Measurements from ENCODE around the gene CCDC149.

Gene CCDC149

DNA sequence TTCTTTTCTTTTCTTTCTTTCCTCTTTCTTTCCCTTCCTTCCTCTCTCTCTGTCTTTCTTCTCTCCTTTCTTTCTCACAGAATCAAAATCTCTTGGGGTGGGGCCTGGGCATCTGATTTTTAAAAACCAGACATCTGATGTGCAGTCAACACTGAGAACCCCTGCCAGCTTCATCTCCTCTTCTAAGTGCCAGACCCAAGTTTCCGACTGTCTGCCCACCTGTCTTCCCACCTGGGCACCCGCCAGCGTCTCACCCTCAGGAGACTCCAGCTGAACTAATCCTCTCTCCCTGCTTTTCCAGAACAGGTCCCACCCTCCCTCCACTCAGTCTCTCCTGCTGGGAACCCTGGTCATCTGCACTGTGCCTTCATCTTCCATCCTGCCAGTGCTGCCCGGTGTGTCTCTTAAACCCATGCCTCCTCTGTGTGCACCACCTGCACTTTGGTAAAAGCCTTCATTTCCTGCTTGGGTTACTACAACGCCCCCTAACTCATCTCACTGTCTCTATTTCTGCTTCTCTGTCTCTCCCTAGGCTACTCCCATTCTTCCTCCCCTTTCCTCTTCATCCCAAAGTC is 114.7 kb downstream of the CCDC149 start:
- TF ChIP-seq REST (IDR thresholded peaks at IDR 0.05; ENCODE audit: insufficient replicate concordance, low read depth): no peak
- TF ChIP-seq, protein P1, sequence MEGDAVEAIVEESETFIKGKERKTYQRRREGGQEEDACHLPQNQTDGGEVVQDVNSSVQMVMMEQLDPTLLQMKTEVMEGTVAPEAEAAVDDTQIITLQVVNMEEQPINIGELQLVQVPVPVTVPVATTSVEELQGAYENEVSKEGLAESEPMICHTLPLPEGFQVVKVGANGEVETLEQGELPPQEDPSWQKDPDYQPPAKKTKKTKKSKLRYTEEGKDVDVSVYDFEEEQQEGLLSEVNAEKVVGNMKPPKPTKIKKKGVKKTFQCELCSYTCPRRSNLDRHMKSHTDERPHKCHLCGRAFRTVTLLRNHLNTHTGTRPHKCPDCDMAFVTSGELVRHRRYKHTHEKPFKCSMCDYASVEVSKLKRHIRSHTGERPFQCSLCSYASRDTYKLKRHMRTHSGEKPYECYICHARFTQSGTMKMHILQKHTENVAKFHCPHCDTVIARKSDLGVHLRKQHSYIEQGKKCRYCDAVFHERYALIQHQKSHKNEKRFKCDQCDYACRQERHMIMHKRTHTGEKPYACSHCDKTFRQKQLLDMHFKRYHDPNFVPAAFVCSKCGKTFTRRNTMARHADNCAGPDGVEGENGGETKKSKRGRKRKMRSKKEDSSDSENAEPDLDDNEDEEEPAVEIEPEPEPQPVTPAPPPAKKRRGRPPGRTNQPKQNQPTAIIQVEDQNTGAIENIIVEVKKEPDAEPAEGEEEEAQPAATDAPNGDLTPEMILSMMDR (IDR thresholded peaks at IDR 0.05; ENCODE audit: insufficient read depth, low read length): no peak
- no peak for TF ChIP-seq GABPA (IDR thresholded peaks at IDR 0.05; ENCODE audit: low read depth)
- no peak for TF ChIP-seq POLR2AphosphoS5 (IDR thresholded peaks at IDR 0.05; ENCODE audit: low read depth)
- no peak for TF ChIP-seq SPI1 (IDR thresholded peaks at IDR 0.05; ENCODE audit: borderline replicate concordance, low read depth)
- H3K4me3 ChIP-seq (replicated peaks; ENCODE audit: insufficient read depth, low read length): no peak overlapping the region
- no peak for DNase-seq (ENCODE audit: low read depth in 1 of 2, low spot score in 1 of 2)

DNA sequence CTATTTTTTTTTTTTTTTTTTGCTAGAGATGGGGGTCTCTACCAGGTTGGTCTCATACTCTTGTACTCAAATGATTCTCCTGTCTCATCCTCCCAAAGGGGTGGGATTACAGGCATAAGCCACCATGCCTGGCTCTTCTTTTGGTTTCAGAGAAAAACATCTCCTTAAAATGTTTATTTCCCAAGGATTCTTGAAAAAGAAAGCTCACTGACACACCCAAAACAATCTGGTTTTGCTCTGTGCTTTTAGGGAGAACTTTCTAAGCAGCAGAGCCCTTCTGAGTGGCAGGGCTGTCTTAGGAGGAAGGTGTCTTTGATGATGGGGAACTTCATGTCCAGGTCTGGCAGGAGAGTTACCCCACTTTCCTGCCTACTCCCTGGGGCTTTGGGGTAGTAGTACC is 116.2 kb downstream of the CCDC149 start:
- Histone ChIP-seq H3K27ac (replicated peaks) (no peak overlapping the region), H3K4me3 (replicated peaks; ENCODE audit: insufficient read depth, low read length) (no peak overlapping the region), H3K27me3 (ENCODE audit: insufficient read depth, poor library complexity, severe bottlenecking) (peaks cover 18% of the 10 kb centered on the region)
- no peak for TF ChIP-seq POLR2AphosphoS5 (IDR thresholded peaks at IDR 0.05; ENCODE audit: low read depth)
- TF ChIP-seq, protein P1 (IDR thresholded peaks at IDR 0.05; ENCODE audit: insufficient read depth, low read length): no peak
- no peak for TF ChIP-seq REST (IDR thresholded peaks at IDR 0.05; ENCODE audit: insufficient replicate concordance, low read depth)
- TF ChIP-seq SPI1 (IDR thresholded peaks at IDR 0.05; ENCODE audit: borderline replicate concordance, low read depth): no peak
- TF ChIP-seq GABPA (IDR thresholded peaks at IDR 0.05; ENCODE audit: low read depth): no peak
- no peak for DNase-seq (ENCODE audit: low read depth in 1 of 2, low spot score in 1 of 2)

More for the DNA sequence above, 114.7 kb downstream of the CCDC149 start:
- Histone ChIP-seq H3K27ac (replicated peaks) (no peak overlapping the region), H3K27me3 (ENCODE audit: insufficient read depth, poor library complexity, severe bottlenecking) (peaks cover 18% of the 10 kb centered on the region)

DNA sequence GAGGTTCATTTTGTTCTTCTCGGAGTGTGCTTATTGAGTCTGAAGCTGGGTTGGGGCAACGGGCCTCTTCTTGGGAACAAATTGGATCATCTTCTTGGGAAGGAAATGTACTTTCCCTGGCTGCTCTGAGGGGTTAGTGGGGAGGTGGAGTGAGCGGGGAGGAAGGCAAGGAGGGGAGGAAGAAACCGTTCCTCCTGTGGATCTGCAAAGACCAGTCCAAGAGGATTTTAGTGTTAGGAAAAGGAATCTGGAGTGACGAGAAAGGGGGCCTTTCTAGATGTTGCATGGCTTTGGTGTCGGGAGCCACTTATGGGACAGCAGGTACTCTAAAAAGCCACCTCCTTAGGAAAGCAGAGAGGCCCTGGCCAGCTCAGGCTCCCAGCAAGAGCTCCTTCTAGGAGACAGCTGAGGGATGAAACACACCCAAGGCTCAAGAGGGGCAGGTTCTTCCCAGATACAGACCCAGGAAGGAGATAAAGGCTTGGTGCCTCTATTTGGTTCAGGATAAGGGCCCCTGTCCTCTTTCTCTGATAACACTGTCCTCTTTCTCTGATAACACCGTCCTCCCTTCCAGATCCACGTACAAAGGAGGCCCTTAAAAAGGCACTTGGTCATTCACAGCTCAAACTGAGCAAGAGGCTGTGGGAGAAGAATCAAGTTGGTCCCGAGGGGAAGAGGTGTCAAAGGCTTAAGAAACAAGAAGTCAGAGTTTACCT is 117.0 kb downstream of the CCDC149 start:
- TF ChIP-seq POLR2AphosphoS5 (IDR thresholded peaks at IDR 0.05; ENCODE audit: low read depth): no peak
- TF ChIP-seq, protein P1 (IDR thresholded peaks at IDR 0.05; ENCODE audit: insufficient read depth, low read length): no peak
- TF ChIP-seq SPI1 (IDR thresholded peaks at IDR 0.05; ENCODE audit: borderline replicate concordance, low read depth): no peak
- TF ChIP-seq REST (IDR thresholded peaks at IDR 0.05; ENCODE audit: insufficient replicate concordance, low read depth): no peak
- H3K27me3 ChIP-seq (ENCODE audit: insufficient read depth, poor library complexity, severe bottlenecking): peaks cover 14% of the 10 kb centered on the region
- DNase-seq (ENCODE audit: low read depth in 1 of 2, low spot score in 1 of 2): no peak
- H3K27ac ChIP-seq (replicated peaks): no peak overlapping the region
- H3K4me3 ChIP-seq (replicated peaks; ENCODE audit: insufficient read depth, low read length): no peak overlapping the region
